Nephron (organoid): Measurements from ENCODE around the gene TM4SF18.

Experiments used
- H3K27ac Mint-ChIP-seq, 3 experiments: 2 replicates each; pipeline ENCODE4 v1.8.0; 2020; ENCODE audit warnings: mixed read lengths in 3 of 3, mild to moderate bottlenecking in 2 of 3, moderate library complexity in 1 of 3
- H3K27me3 Mint-ChIP-seq: 2 replicates; pipeline ENCODE4 v1.8.0; 2021; ENCODE audit warnings: low read depth, mild to moderate bottlenecking, moderate library complexity, mixed read lengths
- H3K36me3 Mint-ChIP-seq: 2 replicates; pipeline ENCODE4 v1.8.0; 2020; ENCODE audit warnings: low read depth, mixed read lengths
- H3K4me1 Mint-ChIP-seq: 2 replicates; pipeline ENCODE4 v1.8.0; 2020; ENCODE audit warnings: mixed read lengths
- H3K4me3 Mint-ChIP-seq, 3 experiments: 2 replicates each; pipeline ENCODE4 v1.8.0; 2020; ENCODE audit warnings: mild to moderate bottlenecking in 3 of 3, mixed read lengths in 3 of 3, moderate library complexity in 2 of 3
- H3K9me3 Mint-ChIP-seq: 2 replicates; pipeline ENCODE4 v1.8.0; 2020; ENCODE audit warnings: mixed read lengths
- TF ChIP-seq, protein P1 (sequence below), 3 experiments: fragments of 200-600 bp; sonication (generic); IDR thresholded peaks; one replicate each; pipeline ENCODE4 v1.5.0; 2021; ENCODE audit warnings: antibody characterized with exemption in 3 of 3; ENCODE audit not compliant: unreplicated experiment in 3 of 3

Gene TM4SF18

GRCh38 chr3:149325581-149325980 lies 7.9 kb downstream of the TM4SF18 start:
- TF ChIP-seq, protein P1, sequence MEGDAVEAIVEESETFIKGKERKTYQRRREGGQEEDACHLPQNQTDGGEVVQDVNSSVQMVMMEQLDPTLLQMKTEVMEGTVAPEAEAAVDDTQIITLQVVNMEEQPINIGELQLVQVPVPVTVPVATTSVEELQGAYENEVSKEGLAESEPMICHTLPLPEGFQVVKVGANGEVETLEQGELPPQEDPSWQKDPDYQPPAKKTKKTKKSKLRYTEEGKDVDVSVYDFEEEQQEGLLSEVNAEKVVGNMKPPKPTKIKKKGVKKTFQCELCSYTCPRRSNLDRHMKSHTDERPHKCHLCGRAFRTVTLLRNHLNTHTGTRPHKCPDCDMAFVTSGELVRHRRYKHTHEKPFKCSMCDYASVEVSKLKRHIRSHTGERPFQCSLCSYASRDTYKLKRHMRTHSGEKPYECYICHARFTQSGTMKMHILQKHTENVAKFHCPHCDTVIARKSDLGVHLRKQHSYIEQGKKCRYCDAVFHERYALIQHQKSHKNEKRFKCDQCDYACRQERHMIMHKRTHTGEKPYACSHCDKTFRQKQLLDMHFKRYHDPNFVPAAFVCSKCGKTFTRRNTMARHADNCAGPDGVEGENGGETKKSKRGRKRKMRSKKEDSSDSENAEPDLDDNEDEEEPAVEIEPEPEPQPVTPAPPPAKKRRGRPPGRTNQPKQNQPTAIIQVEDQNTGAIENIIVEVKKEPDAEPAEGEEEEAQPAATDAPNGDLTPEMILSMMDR (IDR thresholded peaks at IDR 0.05; ENCODE audit: unreplicated experiment in 3 of 3): no peak
- Mint-ChIP-seq H3K4me3 (no peak overlapping the region), H3K9me3 (no peaks in the 10 kb centered on the region), H3K27ac (no peak overlapping the region), H3K4me1 (no peaks in the 10 kb centered on the region), H3K27me3 (no peaks in the 10 kb centered on the region), H3K36me3 (no peaks in the 10 kb centered on the region)

GRCh38 chr3:149324332-149324731 lies 9.1 kb downstream of the TM4SF18 start:
- H3K27ac Mint-ChIP-seq: no peak overlapping the region
- TF ChIP-seq, protein P1 (IDR thresholded peaks at IDR 0.05; ENCODE audit: unreplicated experiment in 3 of 3): no peak

DNA sequence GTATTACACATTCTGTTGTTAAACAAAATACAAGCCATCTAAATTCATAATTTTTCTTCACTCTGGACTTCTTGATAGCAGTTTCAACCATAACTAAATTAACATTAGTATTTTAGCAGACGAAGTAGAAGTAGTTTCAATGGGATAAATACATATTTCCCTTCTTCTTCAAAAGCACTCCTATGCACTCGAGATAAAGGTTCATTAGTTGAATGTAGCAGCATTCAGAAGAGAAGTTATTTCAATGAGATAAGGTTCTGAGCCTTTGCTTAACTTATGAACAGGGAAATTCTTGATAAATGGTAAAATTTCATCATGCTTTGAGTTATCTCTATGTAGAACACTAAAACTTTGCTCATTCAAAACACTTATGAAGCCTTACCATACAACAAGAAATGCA lies 11.8 kb downstream of the TM4SF18 start:
- no peaks in the 10 kb centered on the region for H3K27me3 Mint-ChIP-seq
- H3K36me3 Mint-ChIP-seq: no peaks in the 10 kb centered on the region
- TF ChIP-seq, protein P1 (IDR thresholded peaks at IDR 0.05; ENCODE audit: unreplicated experiment in 3 of 3): no peak
- H3K9me3 Mint-ChIP-seq: no peaks in the 10 kb centered on the region
- H3K4me3 Mint-ChIP-seq: no peak overlapping the region
- no peak overlapping the region for H3K27ac Mint-ChIP-seq
- H3K4me1 Mint-ChIP-seq: no peaks in the 10 kb centered on the region

More at GRCh38 chr3:149324332-149324731, 9.1 kb downstream of the TM4SF18 start:
- no peak overlapping the region for H3K4me3 Mint-ChIP-seq
- H3K4me1 Mint-ChIP-seq: no peaks in the 10 kb centered on the region
- H3K27me3 Mint-ChIP-seq: no peaks in the 10 kb centered on the region
- H3K9me3 Mint-ChIP-seq: no peaks in the 10 kb centered on the region
- H3K36me3 Mint-ChIP-seq: no peaks in the 10 kb centered on the region

DNA sequence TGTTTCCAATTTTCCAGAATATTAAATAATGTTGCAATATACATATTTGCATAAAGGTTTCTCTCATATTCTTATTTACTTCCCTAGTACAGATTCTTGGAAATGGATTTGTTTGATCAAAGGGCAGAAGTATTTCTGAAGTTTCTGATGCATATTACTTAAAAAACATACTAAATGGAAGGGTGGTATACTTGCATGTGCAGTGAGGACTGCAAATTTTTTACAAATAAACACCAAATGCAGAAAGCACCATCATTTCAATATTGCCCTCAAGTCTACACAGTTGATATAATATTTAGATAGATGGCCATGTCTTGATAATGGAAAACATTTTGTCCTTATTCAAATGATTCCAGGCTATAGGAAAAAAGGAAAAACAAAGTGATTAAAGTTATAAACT lies 12.3 kb downstream of the TM4SF18 start:
- no peak overlapping the region for H3K27ac Mint-ChIP-seq
- no peaks in the 10 kb centered on the region for H3K27me3 Mint-ChIP-seq
- no peaks in the 10 kb centered on the region for H3K9me3 Mint-ChIP-seq
- TF ChIP-seq, protein P1 (IDR thresholded peaks at IDR 0.05; ENCODE audit: unreplicated experiment in 3 of 3): no peak
- H3K36me3 Mint-ChIP-seq: no peaks in the 10 kb centered on the region
- H3K4me1 Mint-ChIP-seq: peaks cover 4% of the 10 kb centered on the region
- no peak overlapping the region for H3K4me3 Mint-ChIP-seq

DNA sequence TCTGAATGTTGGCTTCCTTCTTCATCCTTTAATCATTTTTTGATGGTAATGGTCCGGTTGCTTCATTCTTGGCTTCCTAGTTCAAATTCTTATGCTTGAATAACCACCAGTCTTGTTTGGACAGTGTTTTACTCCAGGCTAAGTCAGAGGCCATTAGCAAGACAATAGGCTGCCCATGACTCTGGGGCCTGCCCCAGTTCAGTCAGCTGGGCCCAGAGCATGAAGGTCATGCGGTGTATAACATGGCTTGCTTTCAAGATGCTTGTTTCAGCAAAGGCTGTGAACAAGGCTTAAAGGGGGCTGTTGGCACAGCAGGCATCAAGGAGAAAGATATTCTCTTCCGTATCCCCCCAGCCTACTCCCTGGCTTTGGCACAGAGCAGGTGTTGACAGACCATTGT lies 13.7 kb downstream of the TM4SF18 start:
- H3K4me3 Mint-ChIP-seq: no peak overlapping the region
- TF ChIP-seq, protein P1 (IDR thresholded peaks at IDR 0.05; ENCODE audit: unreplicated experiment in 3 of 3): no peak
- H3K9me3 Mint-ChIP-seq: no peaks in the 10 kb centered on the region
- H3K27me3 Mint-ChIP-seq: no peaks in the 10 kb centered on the region
- H3K27ac Mint-ChIP-seq: peak overlapping the region in 1 of 3 experiments; percentile 47
- H3K4me1 Mint-ChIP-seq: peaks cover 15% of the 10 kb centered on the region
- H3K36me3 Mint-ChIP-seq: no peaks in the 10 kb centered on the region

DNA sequence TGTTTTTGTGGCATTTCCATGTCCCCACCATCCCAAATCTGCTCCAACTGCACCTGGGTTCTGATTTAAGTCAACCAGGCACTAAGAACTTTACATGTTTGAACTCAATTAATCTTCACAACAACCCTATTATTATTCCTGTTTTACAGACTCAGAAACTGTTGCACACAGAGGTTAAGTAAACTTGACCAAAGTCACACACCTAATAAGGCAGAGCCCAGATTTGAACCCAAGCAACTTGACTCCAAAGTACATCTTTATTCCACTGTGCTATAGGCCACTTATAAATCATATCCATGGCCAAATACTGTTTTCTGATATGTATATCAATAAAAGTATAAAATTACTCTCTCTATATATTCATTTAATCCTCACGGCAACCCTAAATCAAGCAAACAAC lies 16.4 kb downstream of the TM4SF18 start:
- H3K36me3 Mint-ChIP-seq: no peaks in the 10 kb centered on the region
- H3K9me3 Mint-ChIP-seq: peaks cover 11% of the 10 kb centered on the region
- H3K27me3 Mint-ChIP-seq: no peaks in the 10 kb centered on the region
- TF ChIP-seq, protein P1 (IDR thresholded peaks at IDR 0.05; ENCODE audit: unreplicated experiment in 3 of 3): no peak
- peaks cover 34% of the 10 kb centered on the region for H3K4me1 Mint-ChIP-seq
- peak overlapping the region in 1 of 3 experiments; percentile 8 for H3K27ac Mint-ChIP-seq
- H3K4me3 Mint-ChIP-seq: no peak overlapping the region
